ENCODE data around the gene GABBR2. TPM values are rescaled to one million over a fixed set of nuclear protein-coding genes. Genes with fewer than 3 reads are reported as not detected.
A peak's percentile ranks its signal among the peaks of the same experiment; 100 is the strongest.

Gene GABBR2
- total RNA-seq, 4 donors from 2014 or later = not detected

GRCh38 chr9:98248737-98249474 lies 459.8 kb downstream of the GABBR2 start:
- DNase-seq (ENCODE audit: low spot score) (peak; percentile 27), ATAC-seq (ENCODE audit: low FRiP score) (peak; percentile 55)
- TF ChIP-seq CTCF (IDR thresholded peaks at IDR 0.05) = no peak

DNA sequence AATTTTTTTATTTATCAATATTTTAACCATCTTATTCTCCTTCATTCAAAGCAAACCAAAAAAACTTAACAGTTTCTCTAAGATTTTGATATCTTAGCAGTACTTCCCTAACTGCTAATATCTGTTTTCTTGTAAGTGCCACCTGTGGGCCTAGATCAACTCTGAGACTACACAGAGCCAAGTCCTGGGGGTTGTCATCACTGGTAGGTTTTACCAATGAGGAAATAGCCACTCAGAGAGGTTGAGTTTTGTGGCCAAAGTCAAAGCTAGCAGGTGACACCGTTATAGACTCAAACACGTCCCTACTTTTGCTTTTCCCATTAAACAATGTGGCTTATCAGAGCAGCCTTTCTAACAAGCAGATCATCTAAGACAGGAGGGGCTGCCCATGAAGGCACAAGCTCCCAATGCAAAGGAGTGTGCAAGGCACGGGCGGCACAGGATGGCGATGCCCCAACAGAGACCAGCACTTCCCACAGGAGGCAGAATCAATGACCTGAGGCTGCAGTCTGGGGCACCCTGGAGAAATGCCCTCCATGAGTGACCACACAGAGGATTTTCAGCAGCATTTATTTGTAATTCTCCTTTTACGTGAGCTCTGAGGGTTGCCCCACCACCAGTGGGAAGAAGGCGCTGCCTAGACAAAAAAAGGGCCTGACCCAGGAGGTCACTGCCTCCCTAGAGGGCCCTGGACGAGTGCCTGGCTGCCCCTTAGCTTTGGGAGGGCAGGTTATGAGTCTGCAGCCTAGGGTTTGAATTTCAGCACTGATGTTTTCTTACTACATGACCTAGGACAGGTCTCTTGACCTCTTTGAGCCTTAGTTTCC lies 460.7 kb downstream of the GABBR2 start:
- no peak for TF ChIP-seq CTCF (IDR thresholded peaks at IDR 0.05)
- DNase-seq (ENCODE audit: low spot score) = no peak
- no peak for ATAC-seq (ENCODE audit: low FRiP score)

GRCh38 chr9:98242426-98242825 lies 466.3 kb downstream of the GABBR2 start:
- TF ChIP-seq CTCF (IDR thresholded peaks at IDR 0.05) = no peak
- ATAC-seq (ENCODE audit: low FRiP score) (no peak), DNase-seq (ENCODE audit: low spot score) (no peak)

DNA sequence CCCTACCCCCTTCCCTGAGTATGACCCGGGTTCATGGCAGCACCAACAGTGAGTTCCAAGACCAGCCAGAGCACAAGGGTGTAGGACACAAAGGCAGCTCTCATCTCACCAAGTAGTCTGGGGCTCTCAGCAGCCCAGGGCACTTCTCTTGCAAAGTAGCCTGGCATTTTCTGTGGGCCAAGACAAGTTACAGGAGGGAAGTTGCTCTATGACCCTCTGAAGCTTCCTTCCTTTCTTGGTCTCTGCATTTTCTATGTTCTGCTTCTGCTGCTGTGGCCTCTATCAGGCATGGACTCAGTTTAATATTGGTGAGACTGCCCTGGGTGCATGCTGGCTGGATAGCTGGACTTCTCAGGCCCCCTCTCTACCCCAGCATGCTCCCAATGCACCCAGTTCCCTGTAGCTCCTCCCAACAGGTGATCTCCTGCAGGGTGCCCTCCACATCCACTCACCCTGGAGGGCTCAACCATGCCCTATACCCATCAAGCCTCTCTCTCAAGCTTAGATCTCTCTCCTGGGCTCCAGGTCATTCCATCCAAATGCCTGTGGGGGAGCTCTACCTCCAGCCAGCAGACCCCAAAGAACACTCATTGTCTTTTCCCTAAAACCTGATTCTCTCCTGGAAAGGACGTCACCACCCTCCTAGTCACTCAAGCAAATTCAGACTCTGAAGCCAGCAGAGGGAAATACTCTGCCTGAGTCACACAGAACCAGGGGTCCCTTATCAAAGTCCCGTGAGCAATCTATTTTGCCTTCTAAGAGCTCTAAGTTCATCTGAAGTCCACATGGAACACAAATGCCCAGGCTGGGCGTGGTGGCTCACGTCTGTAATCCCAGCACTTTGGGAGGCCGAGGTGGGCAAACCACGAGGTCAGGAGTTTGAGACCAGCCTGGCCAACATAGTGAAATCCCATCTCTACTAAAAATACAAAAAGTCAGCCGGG lies 467.1 kb downstream of the GABBR2 start:
- DNase-seq (ENCODE audit: low spot score) (no peak), ATAC-seq (ENCODE audit: low FRiP score) (no peak)
- TF ChIP-seq CTCF (IDR thresholded peaks at IDR 0.05) = no peak

DNA sequence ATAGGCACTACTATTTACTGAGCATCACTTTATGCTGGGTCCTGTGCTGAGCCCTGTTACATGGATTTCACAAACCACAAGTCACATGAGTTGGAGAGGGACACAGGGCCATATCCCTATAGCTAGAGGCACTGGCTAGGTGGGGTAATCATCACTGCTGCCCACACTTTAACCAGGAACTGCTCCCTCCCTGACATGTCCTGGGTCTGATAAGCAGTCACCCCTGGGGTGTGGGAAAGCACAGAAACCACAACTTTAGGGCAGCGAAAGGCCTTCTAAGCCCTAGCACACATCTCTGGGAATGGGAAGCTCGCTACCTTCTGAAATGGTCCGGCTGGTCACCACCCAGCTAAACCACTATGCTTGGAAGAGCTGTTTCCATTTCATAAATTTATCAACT lies 468.3 kb downstream of the GABBR2 start:
- DNase-seq (ENCODE audit: low spot score) (no peak), ATAC-seq (ENCODE audit: low FRiP score) (no peak)
- no peak for TF ChIP-seq CTCF (IDR thresholded peaks at IDR 0.05)

Other genes starting within 250 kb of the GABBR2 start
- gene ANKS6, start 87.6 kb upstream of the GABBR2 start, total RNA-seq = 10 to 100 TPM; 14.7 to 24.7 (median 20.4) TPM
- gene GALNT12, start 98.7 kb upstream of the GABBR2 start, total RNA-seq = 1 to 10 TPM; 1.6 to 6.6 (median 4.5) TPM
- gene COL15A1, start 235.0 kb upstream of the GABBR2 start, total RNA-seq = 10 to 100 TPM; 20.7 to 98.5 (median 55.0) TPM

Measured in omental fat pad (tissue), 4 donors.